HEK293 (cell line): ENCODE measurements around the gene SLC10A7.

Experiments
- CTCF ChIA-PET: fragments of 350-600 bp; formaldehyde crosslinking; extraction: SDS; loops from one replicate; lab custom pipeline; 2021; ENCODE audit warnings: antibody characterized with exemption; lab: Yijun Ruan, JAX
- POLR2A ChIA-PET: fragments of 300-600 bp; formaldehyde crosslinking; extraction: SDS; loops from one replicate; lab custom pipeline; 2020; ENCODE audit warnings: antibody characterized with exemption, inconsistent platforms; lab: Yijun Ruan, JAX
- H3K27ac ChIP-seq: fragments of 200-500 bp; sonication (Bioruptor generic); 2 replicates; pipeline ENCODE4 v1.5.1; 2014; ENCODE audit warnings: low read depth, low read length, control low read depth, inconsistent platforms; ENCODE audit errors: extremely low read depth
- H3K36me3 ChIP-seq, 2 experiments: fragments of 200-500 bp in 1 of 2; sonication (Bioruptor generic) in 1 of 2; 1 replicate in 1 of 2; 2 replicates in 1 of 2; pipeline ENCODE4 v1.5.1; 2014 to 2017; ENCODE audit warnings: inconsistent platforms in 2 of 2, low read length in 2 of 2; ENCODE audit not compliant: control insufficient read depth in 2 of 2, insufficient read depth in 1 of 2
- H3K4me1 ChIP-seq: fragments of 200-500 bp; sonication (Bioruptor generic); 2 replicates; pipeline ENCODE4 v1.5.1; 2014; ENCODE audit warnings: mild to moderate bottlenecking, low read length, inconsistent platforms; ENCODE audit not compliant: control insufficient read depth, insufficient read depth
- H3K4me3 ChIP-seq: 2 replicates; pipeline ENCODE4 v1.5.1; 2011; ENCODE audit warnings: low read depth, mild to moderate bottlenecking, control low read depth, low read length, moderate library complexity
- H3K9me3 ChIP-seq: fragments of 200-500 bp; sonication (Bioruptor generic); 2 replicates; pipeline ENCODE4 v1.5.1; 2014; ENCODE audit warnings: low read depth, low read length, inconsistent platforms; ENCODE audit not compliant: control insufficient read depth, insufficient read depth
- GLI4 ChIP-seq: fragments of 450-650 bp; formaldehyde crosslinking; IDR thresholded peaks from 2 replicates; pipeline ENCODE4 v1.5.1; 2016; ENCODE audit warnings: missing biosample characterization, missing genetic modification characterization
- MZF1 ChIP-seq: fragments of 450-650 bp; formaldehyde crosslinking; IDR thresholded peaks from 2 replicates; pipeline ENCODE4 v1.5.1; 2017; ENCODE audit warnings: missing biosample characterization, missing genetic modification characterization, borderline replicate concordance
- ZEB2 ChIP-seq: fragments of 450-650 bp; formaldehyde crosslinking; IDR thresholded peaks from 2 replicates; pipeline ENCODE4 v1.5.1; 2016; ENCODE audit warnings: missing biosample characterization, missing genetic modification characterization
- ZNF114 ChIP-seq: fragments of 450-650 bp; formaldehyde crosslinking; IDR thresholded peaks from 2 replicates; pipeline ENCODE4 v1.5.0; 2017; ENCODE audit warnings: missing biosample characterization, missing genetic modification characterization
- ZNF140 ChIP-seq: fragments of 450-650 bp; formaldehyde crosslinking; IDR thresholded peaks from 2 replicates; pipeline ENCODE4 v1.5.1; 2016; ENCODE audit warnings: missing biosample characterization, missing genetic modification characterization
- ZNF16 ChIP-seq: fragments of 450-650 bp; formaldehyde crosslinking; IDR thresholded peaks from 2 replicates; pipeline ENCODE4 v1.5.1; 2016; ENCODE audit warnings: low read depth, missing biosample characterization, missing genetic modification characterization
- ZNF169 ChIP-seq: fragments of 450-650 bp; formaldehyde crosslinking; IDR thresholded peaks from 2 replicates; pipeline ENCODE4 v1.5.1; 2016; ENCODE audit warnings: missing biosample characterization, missing genetic modification characterization
- ZNF211 ChIP-seq: fragments of 450-650 bp; formaldehyde crosslinking; IDR thresholded peaks from 2 replicates; pipeline ENCODE4 v1.5.1; 2016; ENCODE audit warnings: low read depth, missing biosample characterization, missing genetic modification characterization
- ZNF311 ChIP-seq: fragments of 450-650 bp; formaldehyde crosslinking; IDR thresholded peaks from 2 replicates; pipeline ENCODE4 v1.5.1; 2017; ENCODE audit warnings: missing biosample characterization, missing genetic modification characterization, borderline replicate concordance
- ZNF426 ChIP-seq: fragments of 450-650 bp; formaldehyde crosslinking; IDR thresholded peaks from 2 replicates; pipeline ENCODE4 v1.5.1; 2017; ENCODE audit warnings: missing biosample characterization, missing genetic modification characterization, mild to moderate bottlenecking, inconsistent platforms, moderate library complexity
- ZNF433 ChIP-seq: fragments of 450-650 bp; formaldehyde crosslinking; IDR thresholded peaks from 2 replicates; pipeline ENCODE4 v1.5.1; 2016; ENCODE audit warnings: missing biosample characterization, missing genetic modification characterization, low read depth
- ZNF677 ChIP-seq: fragments of 450-650 bp; IDR thresholded peaks from 2 replicates; pipeline ENCODE4 v1.5.0; 2018; ENCODE audit warnings: missing biosample characterization, mild to moderate bottlenecking, missing genetic modification characterization, moderate library complexity
- ZNF76 ChIP-seq: fragments of 450-650 bp; formaldehyde crosslinking; IDR thresholded peaks from 2 replicates; pipeline ENCODE4; 2016; ENCODE audit warnings: low read depth, missing biosample characterization, missing genetic modification characterization, borderline replicate concordance
- TF ChIP-seq, protein P1 (sequence below): fragments of 450-650 bp; formaldehyde crosslinking; IDR thresholded peaks from 2 replicates; pipeline ENCODE4 v1.5.1; 2016; ENCODE audit warnings: missing biosample characterization, missing genetic modification characterization, borderline replicate concordance
- TF ChIP-seq, protein P2 (sequence below): fragments of 450-650 bp; formaldehyde crosslinking; IDR thresholded peaks from 2 replicates; pipeline ENCODE4 v1.5.1; 2016; ENCODE audit warnings: missing biosample characterization, missing genetic modification characterization

SLC10A7 gene

DNA sequence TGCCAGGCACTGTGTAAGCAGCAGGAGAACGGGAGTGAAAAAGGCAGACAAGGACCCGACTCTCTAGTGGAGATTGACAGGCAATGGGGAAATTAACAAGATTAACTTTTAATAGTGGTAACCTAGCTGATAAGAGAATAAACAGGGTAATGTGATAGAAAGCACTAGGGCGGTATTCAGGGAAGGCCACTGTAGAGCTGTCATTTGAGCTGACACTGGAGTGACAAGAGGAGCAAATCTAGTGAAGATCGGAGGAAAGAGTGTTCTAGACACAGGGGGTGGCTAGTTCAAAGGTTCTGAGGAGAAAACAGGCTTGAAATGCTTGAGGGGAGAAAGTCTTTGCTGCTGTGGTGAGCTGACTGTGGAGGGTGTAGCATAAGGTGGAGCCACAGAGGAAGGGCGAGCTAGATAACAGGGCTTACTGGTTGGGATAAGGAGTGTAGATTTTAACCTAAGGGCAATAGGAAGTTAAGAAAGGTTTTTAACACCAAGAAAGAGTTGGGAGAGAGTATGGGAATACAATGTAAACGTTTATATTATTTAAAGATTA, 122.8 kb downstream of the SLC10A7 start:
- POLR2A ChIA-PET: no interaction called here
- Histone ChIP-seq H3K4me1 (no peaks in the 10 kb centered on the region), H3K4me3 (no peak overlapping the region), H3K27ac (no peak overlapping the region), H3K9me3 (no peaks in the 10 kb centered on the region), H3K36me3 (no peaks in the 10 kb centered on the region)
- TF ChIP-seq MZF1 (no peak), ZNF140 (no peak), ZNF16 (no peak), ZEB2 (tag by site-specific recombination) (no peak), ZNF114 (tag by site-specific recombination) (no peak), ZNF433 (tag by site-specific recombination) (no peak), ZNF76 (tag by site-specific recombination) (no peak)
- TF ChIP-seq, protein P1, sequence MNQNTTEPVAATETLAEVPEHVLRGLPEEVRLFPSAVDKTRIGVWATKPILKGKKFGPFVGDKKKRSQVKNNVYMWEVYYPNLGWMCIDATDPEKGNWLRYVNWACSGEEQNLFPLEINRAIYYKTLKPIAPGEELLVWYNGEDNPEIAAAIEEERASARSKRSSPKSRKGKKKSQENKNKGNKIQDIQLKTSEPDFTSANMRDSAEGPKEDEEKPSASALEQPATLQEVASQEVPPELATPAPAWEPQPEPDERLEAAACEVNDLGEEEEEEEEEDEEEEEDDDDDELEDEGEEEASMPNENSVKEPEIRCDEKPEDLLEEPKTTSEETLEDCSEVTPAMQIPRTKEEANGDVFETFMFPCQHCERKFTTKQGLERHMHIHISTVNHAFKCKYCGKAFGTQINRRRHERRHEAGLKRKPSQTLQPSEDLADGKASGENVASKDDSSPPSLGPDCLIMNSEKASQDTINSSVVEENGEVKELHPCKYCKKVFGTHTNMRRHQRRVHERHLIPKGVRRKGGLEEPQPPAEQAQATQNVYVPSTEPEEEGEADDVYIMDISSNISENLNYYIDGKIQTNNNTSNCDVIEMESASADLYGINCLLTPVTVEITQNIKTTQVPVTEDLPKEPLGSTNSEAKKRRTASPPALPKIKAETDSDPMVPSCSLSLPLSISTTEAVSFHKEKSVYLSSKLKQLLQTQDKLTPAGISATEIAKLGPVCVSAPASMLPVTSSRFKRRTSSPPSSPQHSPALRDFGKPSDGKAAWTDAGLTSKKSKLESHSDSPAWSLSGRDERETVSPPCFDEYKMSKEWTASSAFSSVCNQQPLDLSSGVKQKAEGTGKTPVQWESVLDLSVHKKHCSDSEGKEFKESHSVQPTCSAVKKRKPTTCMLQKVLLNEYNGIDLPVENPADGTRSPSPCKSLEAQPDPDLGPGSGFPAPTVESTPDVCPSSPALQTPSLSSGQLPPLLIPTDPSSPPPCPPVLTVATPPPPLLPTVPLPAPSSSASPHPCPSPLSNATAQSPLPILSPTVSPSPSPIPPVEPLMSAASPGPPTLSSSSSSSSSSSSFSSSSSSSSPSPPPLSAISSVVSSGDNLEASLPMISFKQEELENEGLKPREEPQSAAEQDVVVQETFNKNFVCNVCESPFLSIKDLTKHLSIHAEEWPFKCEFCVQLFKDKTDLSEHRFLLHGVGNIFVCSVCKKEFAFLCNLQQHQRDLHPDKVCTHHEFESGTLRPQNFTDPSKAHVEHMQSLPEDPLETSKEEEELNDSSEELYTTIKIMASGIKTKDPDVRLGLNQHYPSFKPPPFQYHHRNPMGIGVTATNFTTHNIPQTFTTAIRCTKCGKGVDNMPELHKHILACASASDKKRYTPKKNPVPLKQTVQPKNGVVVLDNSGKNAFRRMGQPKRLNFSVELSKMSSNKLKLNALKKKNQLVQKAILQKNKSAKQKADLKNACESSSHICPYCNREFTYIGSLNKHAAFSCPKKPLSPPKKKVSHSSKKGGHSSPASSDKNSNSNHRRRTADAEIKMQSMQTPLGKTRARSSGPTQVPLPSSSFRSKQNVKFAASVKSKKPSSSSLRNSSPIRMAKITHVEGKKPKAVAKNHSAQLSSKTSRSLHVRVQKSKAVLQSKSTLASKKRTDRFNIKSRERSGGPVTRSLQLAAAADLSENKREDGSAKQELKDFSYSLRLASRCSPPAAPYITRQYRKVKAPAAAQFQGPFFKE: no peak
- CTCF ChIA-PET: no interaction called here

DNA sequence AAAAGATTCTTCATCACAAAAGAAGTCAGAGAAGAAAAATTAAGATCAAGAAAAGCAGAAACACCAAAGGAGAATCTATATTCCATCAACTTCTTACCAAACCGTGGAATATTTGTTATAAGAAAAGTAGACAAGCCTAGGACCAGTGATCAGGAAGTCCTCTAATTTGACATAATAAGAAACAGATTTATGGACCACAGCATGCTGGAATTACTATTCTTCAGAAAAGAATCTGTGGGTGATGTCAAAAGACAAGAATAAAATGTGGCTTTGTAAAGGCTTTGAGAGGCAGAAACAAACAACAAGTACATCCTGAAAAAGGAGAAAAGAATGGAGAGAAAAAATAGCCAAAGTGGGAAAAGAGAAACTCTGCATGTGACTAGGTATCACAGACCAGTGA, 123.3 kb downstream of the SLC10A7 start:
- TF ChIP-seq ZNF426: no peak
- TF ChIP-seq ZNF169 (tag by site-specific recombination): no peak
- TF ChIP-seq, protein P2, sequence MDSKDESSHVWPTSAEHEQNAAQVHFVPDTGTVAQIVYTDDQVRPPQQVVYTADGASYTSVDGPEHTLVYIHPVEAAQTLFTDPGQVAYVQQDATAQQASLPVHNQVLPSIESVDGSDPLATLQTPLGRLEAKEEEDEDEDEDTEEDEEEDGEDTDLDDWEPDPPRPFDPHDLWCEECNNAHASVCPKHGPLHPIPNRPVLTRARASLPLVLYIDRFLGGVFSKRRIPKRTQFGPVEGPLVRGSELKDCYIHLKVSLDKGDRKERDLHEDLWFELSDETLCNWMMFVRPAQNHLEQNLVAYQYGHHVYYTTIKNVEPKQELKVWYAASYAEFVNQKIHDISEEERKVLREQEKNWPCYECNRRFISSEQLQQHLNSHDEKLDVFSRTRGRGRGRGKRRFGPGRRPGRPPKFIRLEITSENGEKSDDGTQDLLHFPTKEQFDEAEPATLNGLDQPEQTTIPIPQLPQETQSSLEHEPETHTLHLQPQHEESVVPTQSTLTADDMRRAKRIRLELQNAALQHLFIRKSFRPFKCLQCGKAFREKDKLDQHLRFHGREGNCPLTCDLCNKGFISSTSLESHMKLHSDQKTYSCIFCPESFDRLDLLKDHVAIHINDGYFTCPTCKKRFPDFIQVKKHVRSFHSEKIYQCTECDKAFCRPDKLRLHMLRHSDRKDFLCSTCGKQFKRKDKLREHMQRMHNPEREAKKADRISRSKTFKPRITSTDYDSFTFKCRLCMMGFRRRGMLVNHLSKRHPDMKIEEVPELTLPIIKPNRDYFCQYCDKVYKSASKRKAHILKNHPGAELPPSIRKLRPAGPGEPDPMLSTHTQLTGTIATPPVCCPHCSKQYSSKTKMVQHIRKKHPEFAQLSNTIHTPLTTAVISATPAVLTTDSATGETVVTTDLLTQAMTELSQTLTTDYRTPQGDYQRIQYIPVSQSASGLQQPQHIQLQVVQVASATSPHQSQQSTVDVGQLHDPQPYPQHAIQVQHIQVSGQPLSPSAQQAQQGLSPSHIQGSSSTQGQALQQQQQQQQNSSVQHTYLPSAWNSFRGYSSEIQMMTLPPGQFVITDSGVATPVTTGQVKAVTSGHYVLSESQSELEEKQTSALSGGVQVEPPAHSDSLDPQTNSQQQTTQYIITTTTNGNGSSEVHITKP (tag by site-specific recombination): no peak
- TF ChIP-seq ZNF677 (tag by site-specific recombination): no peak
- no peak for TF ChIP-seq ZNF211
- no peak for TF ChIP-seq ZNF311 (tag by site-specific recombination)
- TF ChIP-seq GLI4: no peak
- Histone ChIP-seq H3K4me3 (no peak overlapping the region), H3K9me3 (no peaks in the 10 kb centered on the region), H3K4me1 (no peaks in the 10 kb centered on the region), H3K36me3 (no peaks in the 10 kb centered on the region), H3K27ac (no peak overlapping the region)
- ChIA-PET POLR2A (no interaction called here), CTCF (no interaction called here)
